ENCODE data around the gene USH1G. TPM values are rescaled to one million over a fixed set of nuclear protein-coding genes. Genes with fewer than 3 reads are reported as not detected.
A peak's percentile ranks its signal among the peaks of the same experiment; 100 is the strongest.

Gene USH1G
- total RNA-seq, 1 donor from 2014 or later, result 0.56 TPM

DNA sequence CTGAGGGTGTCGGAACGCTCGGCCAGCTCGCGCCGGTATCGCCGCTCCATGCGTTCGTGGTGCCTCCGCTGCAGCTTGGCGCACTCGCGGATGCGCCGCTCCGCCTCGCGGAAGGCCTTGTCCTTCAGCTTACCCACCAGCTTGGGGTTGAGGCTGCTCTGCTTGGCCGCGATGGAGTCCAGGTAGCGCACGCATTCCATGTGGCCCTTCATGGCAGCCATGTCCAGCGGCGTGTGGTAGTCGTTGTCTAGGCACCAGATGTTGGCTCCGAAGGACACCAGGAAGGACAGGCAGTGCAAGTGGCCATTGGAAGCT, 2.8 kb downstream of the USH1G start:
- TF ChIP-seq, protein P1, sequence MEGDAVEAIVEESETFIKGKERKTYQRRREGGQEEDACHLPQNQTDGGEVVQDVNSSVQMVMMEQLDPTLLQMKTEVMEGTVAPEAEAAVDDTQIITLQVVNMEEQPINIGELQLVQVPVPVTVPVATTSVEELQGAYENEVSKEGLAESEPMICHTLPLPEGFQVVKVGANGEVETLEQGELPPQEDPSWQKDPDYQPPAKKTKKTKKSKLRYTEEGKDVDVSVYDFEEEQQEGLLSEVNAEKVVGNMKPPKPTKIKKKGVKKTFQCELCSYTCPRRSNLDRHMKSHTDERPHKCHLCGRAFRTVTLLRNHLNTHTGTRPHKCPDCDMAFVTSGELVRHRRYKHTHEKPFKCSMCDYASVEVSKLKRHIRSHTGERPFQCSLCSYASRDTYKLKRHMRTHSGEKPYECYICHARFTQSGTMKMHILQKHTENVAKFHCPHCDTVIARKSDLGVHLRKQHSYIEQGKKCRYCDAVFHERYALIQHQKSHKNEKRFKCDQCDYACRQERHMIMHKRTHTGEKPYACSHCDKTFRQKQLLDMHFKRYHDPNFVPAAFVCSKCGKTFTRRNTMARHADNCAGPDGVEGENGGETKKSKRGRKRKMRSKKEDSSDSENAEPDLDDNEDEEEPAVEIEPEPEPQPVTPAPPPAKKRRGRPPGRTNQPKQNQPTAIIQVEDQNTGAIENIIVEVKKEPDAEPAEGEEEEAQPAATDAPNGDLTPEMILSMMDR (conservative IDR thresholded peaks at IDR 0.05), result no peak
- no peak for DNase-seq (ENCODE audit: extremely low spot score, unreplicated experiment)
- no peaks in the 10 kb centered on the region for H3K36me3 Mint-ChIP-seq
- no peak overlapping the region for H3K27ac Mint-ChIP-seq
- H3K4me1 Mint-ChIP-seq (ENCODE audit: unreplicated experiment), result no peaks in the 10 kb centered on the region
- H3K9me3 Mint-ChIP-seq, result no peaks in the 10 kb centered on the region
- H3K27me3 Mint-ChIP-seq, result peaks cover 43% of the 10 kb centered on the region
- no peak overlapping the region for H3K4me3 Mint-ChIP-seq

DNA sequence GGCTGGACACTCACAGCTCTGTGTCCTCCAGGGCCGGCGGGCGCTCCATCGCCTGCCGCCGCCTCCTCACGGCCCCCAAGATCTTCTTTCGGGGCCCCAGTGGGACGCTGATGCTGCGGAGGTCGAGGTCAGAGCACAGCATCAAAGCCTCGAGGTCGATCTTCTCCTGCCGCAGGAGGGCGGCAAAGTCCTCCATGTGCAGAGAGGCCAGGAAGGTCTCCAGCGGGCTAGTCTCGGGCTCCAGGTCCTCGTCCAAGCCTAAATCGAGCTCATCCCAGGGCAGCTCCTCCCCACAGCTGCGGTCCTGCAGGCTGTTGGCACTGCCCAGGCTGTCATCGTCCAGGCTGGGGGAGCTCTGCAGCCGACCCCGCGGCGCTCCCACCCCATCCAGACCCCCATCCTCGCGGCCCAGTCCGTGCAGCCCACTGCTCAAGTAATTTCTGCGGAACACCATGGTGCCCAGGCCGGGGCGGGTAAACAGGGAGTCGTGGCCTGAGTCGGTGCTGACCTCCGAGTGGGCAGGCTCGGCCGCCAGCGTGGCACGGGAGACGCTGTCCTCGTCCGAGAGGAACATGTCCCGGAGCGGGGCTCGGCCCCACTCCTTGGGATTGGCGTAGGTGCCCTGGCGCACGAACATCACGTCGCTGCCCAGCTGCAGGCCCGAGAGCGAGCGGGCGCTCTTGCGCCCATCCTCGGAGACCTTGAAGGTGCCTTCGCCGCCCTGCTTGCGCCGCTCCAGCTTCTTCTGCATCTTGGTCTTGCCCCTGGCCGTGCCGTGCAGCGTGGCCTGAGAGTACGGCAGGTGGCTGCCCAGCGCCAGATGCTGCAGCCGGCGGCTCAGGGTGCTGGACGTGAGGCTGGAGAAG, 3.4 kb downstream of the USH1G start:
- Mint-ChIP-seq H3K27ac (no peak overlapping the region), H3K27me3 (peaks cover 37% of the 10 kb centered on the region), H3K4me1 (ENCODE audit: unreplicated experiment) (no peaks in the 10 kb centered on the region), H3K9me3 (no peaks in the 10 kb centered on the region), H3K36me3 (no peaks in the 10 kb centered on the region), H3K4me3 (no peak overlapping the region)
- DNase-seq (ENCODE audit: extremely low spot score, unreplicated experiment), result no peak
- TF ChIP-seq, protein P1 (conservative IDR thresholded peaks at IDR 0.05), result peak; percentile 41

DNA sequence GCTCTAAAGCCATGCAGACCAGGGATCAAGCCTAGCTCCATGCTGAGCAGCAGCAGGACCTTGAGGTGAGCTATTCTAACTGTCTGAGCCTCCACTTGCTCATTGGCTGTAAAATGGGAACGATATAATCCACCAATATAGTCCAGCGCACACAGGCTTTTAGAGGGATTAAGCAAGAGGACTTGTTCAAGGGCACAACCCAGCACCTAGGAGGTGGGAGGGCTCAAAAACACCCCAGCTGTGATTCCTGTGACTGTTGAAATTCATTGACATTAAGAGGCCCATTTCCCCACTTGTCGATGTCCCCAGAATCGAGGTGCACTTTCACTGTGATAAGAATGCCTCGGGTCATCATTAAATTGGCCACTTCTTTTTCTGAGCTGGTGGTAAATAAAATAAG, 4.1 kb downstream of the USH1G start:
- Mint-ChIP-seq H3K4me3 (no peak overlapping the region), H3K27me3 (peaks cover 29% of the 10 kb centered on the region), H3K9me3 (no peaks in the 10 kb centered on the region), H3K36me3 (no peaks in the 10 kb centered on the region), H3K4me1 (ENCODE audit: unreplicated experiment) (no peaks in the 10 kb centered on the region), H3K27ac (no peak overlapping the region)
- TF ChIP-seq, protein P1 (conservative IDR thresholded peaks at IDR 0.05), result no peak
- no peak for DNase-seq (ENCODE audit: extremely low spot score, unreplicated experiment)

DNA sequence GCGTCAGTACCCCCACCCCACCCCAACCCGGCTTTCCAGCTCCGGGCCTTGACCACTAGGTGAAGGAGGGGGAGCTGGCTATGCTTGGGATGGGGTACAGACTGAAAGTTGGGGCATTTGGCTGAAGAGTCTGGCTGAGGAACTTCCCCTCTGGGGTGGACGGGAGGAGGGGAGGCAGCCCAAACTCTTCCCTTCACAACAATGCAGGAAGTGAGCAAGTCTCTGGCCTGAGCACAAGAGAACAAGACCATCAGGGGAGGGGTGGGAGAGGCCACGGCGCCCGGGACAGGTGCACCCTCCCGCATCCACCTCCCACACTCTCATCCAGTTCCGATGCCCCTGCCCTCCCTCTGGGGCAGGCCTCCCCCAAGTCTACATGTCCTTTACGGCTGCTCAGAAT, 5.6 kb downstream of the USH1G start:
- Mint-ChIP-seq H3K4me1 (ENCODE audit: unreplicated experiment) (no peaks in the 10 kb centered on the region), H3K36me3 (no peaks in the 10 kb centered on the region), H3K9me3 (no peaks in the 10 kb centered on the region), H3K4me3 (no peak overlapping the region), H3K27ac (no peak overlapping the region), H3K27me3 (peaks cover 19% of the 10 kb centered on the region)
- TF ChIP-seq, protein P1 (conservative IDR thresholded peaks at IDR 0.05), result no peak
- DNase-seq (ENCODE audit: extremely low spot score, unreplicated experiment), result no peak

DNA sequence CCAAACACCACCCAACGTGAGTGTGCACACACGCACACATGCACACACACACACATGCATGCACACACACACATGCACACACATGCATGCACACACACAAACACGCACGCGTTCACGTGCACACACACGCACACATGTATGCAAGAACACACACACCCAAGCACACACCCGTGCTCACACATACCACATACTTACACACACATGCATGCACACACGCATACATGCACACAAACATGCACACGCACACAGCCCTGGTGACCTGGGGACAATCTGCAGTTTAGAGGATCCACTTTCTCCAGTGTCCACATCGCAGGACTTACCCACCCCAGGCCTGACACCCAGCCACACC, 6.2 kb downstream of the USH1G start:
- Mint-ChIP-seq H3K27me3 (peaks cover 19% of the 10 kb centered on the region), H3K4me3 (no peak overlapping the region), H3K9me3 (no peaks in the 10 kb centered on the region), H3K4me1 (ENCODE audit: unreplicated experiment) (no peaks in the 10 kb centered on the region), H3K36me3 (no peaks in the 10 kb centered on the region), H3K27ac (no peak overlapping the region)
- no peak for DNase-seq (ENCODE audit: extremely low spot score, unreplicated experiment)
- TF ChIP-seq, protein P1 (conservative IDR thresholded peaks at IDR 0.05), result no peak

Measured in type B pancreatic cell (in vitro differentiated cells).